ENCODE results near the gene GPR150.
A peak's percentile ranks its signal among the peaks of the same experiment; 100 is the strongest.

GPR150 gene

DNA sequence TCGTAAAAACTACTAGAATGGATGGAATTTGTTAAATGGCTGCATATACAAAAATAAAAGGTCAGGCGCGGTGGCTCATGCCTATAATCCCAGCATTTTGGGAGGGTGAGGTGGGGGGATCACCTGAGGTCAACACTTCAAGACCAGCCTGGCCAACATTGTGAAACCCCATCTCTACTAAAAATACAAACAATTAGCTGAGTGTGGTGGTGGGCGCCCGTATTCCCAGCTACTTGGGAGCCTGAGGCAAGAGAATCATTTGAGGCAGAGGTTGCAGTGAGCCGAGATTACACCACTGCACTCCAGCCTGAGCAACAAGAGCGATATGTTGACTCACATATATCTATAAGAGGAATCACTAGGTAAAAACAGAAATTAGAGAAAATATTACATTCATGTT, 9.3 kb upstream of the GPR150 start:
- no peak overlapping the region for H3K27ac ChIP-seq (ENCODE audit: low read length)
- H3K36me3 ChIP-seq (ENCODE audit: insufficient read depth, low read depth, low read length), result no peaks in the 10 kb centered on the region
- no peaks in the 10 kb centered on the region for H3K4me1 ChIP-seq (ENCODE audit: insufficient read depth, low read length)
- H3K27me3 ChIP-seq (ENCODE audit: insufficient read depth, low read length), result no peaks in the 10 kb centered on the region
- peaks cover 12% of the 10 kb centered on the region for H3K9me3 ChIP-seq (ENCODE audit: insufficient read depth, low read depth, low read length)
- H3K9ac ChIP-seq (ENCODE audit: low read depth, low read length), result no peak overlapping the region
- no peak overlapping the region for H3K4me3 ChIP-seq (ENCODE audit: low read length)

- Histone ChIP-seq H3K4me3 (ENCODE audit: low read length) (no peak overlapping the region), H3K4me1 (ENCODE audit: insufficient read depth, low read length) (no peaks in the 10 kb centered on the region), H3K27ac (ENCODE audit: low read length) (no peak overlapping the region), H3K36me3 (ENCODE audit: insufficient read depth, low read depth, low read length) (no peaks in the 10 kb centered on the region), H3K9ac (ENCODE audit: low read depth, low read length) (no peak overlapping the region), H3K27me3 (ENCODE audit: insufficient read depth, low read length) (no peaks in the 10 kb centered on the region), H3K9me3 (ENCODE audit: insufficient read depth, low read depth, low read length) (peaks cover 12% of the 10 kb centered on the region)
Measured at GRCh38 chr5:95611396-95611795, 8.5 kb upstream of the GPR150 start.

DNA sequence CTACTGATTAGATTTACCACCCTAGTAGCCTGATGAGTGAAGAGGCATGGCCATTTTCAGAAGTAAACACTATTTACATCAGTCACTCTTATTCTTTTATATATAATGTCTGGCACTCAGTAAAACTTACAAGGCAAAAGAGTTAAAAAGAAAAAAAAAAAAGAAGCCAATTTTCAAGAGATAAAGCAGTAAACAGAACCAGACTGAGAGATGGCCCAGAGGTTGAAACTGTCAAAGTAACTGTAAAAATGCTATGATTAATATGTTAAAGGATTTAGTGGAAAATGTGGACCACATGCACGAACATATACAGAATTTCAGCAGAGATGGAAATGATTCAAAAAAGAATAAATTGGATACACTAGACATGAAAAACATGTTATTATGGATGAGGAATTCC, 6.4 kb upstream of the GPR150 start:
- peaks cover 9% of the 10 kb centered on the region for H3K27me3 ChIP-seq (ENCODE audit: insufficient read depth, low read length)
- H3K4me3 ChIP-seq (ENCODE audit: low read length), result no peak overlapping the region
- H3K4me1 ChIP-seq (ENCODE audit: insufficient read depth, low read length), result no peaks in the 10 kb centered on the region
- H3K9me3 ChIP-seq (ENCODE audit: insufficient read depth, low read depth, low read length), result peaks cover 12% of the 10 kb centered on the region
- no peaks in the 10 kb centered on the region for H3K36me3 ChIP-seq (ENCODE audit: insufficient read depth, low read depth, low read length)
- H3K9ac ChIP-seq (ENCODE audit: low read depth, low read length), result no peak overlapping the region
- no peak overlapping the region for H3K27ac ChIP-seq (ENCODE audit: low read length)

- Histone ChIP-seq H3K9me3 (ENCODE audit: insufficient read depth, low read depth, low read length) (peaks cover 12% of the 10 kb centered on the region), H3K4me1 (ENCODE audit: insufficient read depth, low read length) (0 out of 2 replicates have a peak, but pooled peaks cover 4% of the 10 kb centered on the region), H3K27me3 (ENCODE audit: insufficient read depth, low read length) (peaks cover 25% of the 10 kb centered on the region), H3K9ac (ENCODE audit: low read depth, low read length) (no peak overlapping the region), H3K27ac (ENCODE audit: low read length) (no peak overlapping the region), H3K4me3 (ENCODE audit: low read length) (no peak overlapping the region), H3K36me3 (ENCODE audit: insufficient read depth, low read depth, low read length) (no peaks in the 10 kb centered on the region)
Measured at GRCh38 chr5:95615164-95615467, 4.8 kb upstream of the GPR150 start.

GRCh38 chr5:95617057-95617456, 2.8 kb upstream of the GPR150 start:
- H3K4me3 ChIP-seq (ENCODE audit: low read length), result no peak overlapping the region
- peaks cover 45% of the 10 kb centered on the region for H3K27me3 ChIP-seq (ENCODE audit: insufficient read depth, low read length)
- no peak overlapping the region for H3K9ac ChIP-seq (ENCODE audit: low read depth, low read length)
- no peak overlapping the region for H3K27ac ChIP-seq (ENCODE audit: low read length)
- H3K9me3 ChIP-seq (ENCODE audit: insufficient read depth, low read depth, low read length), result peaks cover 12% of the 10 kb centered on the region
- peaks cover 4% of the 10 kb centered on the region; the same call in 1 of the 2 replicates for H3K4me1 ChIP-seq (ENCODE audit: insufficient read depth, low read length)
- no peaks in the 10 kb centered on the region for H3K36me3 ChIP-seq (ENCODE audit: insufficient read depth, low read depth, low read length)

GRCh38 chr5:95619096-95619495, 791 bp upstream of the GPR150 start:
- Histone ChIP-seq H3K4me1 (ENCODE audit: insufficient read depth, low read length) (peaks cover 4% of the 10 kb centered on the region; the same call in 1 of the 2 replicates), H3K27ac (ENCODE audit: low read length) (no peak overlapping the region), H3K4me3 (ENCODE audit: low read length) (peak overlapping the region; percentile 66; the same call in 1 of the 2 replicates), H3K9me3 (ENCODE audit: insufficient read depth, low read depth, low read length) (no peaks in the 10 kb centered on the region), H3K36me3 (ENCODE audit: insufficient read depth, low read depth, low read length) (no peaks in the 10 kb centered on the region), H3K9ac (ENCODE audit: low read depth, low read length) (no peak overlapping the region), H3K27me3 (ENCODE audit: insufficient read depth, low read length) (peaks cover 65% of the 10 kb centered on the region)

- H3K27me3 ChIP-seq (ENCODE audit: insufficient read depth, low read length), result peaks cover 66% of the 10 kb centered on the region
- no peak overlapping the region for H3K27ac ChIP-seq (ENCODE audit: low read length)
- H3K9me3 ChIP-seq (ENCODE audit: insufficient read depth, low read depth, low read length), result no peaks in the 10 kb centered on the region
- peak overlapping the region; percentile 66 for H3K4me3 ChIP-seq (ENCODE audit: low read length)
- no peak overlapping the region; the same call in 1 of the 2 replicates for H3K9ac ChIP-seq (ENCODE audit: low read depth, low read length)
- H3K36me3 ChIP-seq (ENCODE audit: insufficient read depth, low read depth, low read length), result no peaks in the 10 kb centered on the region
- H3K4me1 ChIP-seq (ENCODE audit: insufficient read depth, low read length), result peaks cover 4% of the 10 kb centered on the region; the same call in 1 of the 2 replicates
Measured at GRCh38 chr5:95619514-95620029, 315 bp upstream of the GPR150 start.

GRCh38 chr5:95620870-95621838, 1.3 kb downstream of the GPR150 start:
- Histone ChIP-seq H3K9ac (ENCODE audit: low read depth, low read length) (no peak overlapping the region), H3K27ac (ENCODE audit: low read length) (no peak overlapping the region)

DNA sequence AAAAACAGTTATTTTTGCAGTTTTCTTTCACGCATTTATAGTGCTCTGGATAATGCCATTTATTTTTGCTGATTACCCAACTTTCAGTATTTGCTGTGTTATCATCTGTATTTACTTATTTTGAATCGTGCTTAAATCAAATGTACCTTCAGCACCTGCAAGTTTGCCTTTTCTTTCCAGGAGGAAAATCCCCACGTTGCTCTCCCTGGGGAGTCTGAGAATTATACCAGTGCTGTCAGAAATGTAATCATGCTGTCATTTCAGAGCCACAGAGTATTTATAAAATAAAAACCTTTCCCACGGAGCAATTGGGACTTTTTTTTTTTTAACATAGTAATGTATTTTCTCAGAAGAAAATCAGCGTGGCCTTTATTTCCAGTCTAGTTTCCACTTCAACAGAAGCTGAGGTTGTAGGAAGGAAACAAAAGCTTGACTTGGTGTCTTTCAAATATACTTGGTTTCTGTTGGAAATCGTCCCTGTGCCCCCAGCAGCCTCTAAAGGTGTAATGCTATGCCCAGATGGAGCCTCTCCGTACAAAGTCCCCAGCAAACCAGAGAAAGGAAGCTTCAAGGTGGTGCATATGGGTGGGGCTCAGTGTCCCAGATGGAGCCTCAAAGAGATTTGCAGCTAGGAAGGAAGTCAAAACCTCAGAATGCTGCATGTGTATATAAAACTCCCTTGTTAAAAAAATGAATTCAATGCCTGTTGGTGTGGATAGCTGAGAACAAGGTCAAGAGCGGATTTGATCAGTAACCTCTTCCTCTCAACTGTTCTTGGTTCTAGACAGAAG, 2.1 kb downstream of the GPR150 start:
- Histone ChIP-seq H3K27me3 (ENCODE audit: insufficient read depth, low read length) (peaks cover 66% of the 10 kb centered on the region), H3K4me3 (ENCODE audit: low read length) (peak overlapping the region; percentile 62), H3K36me3 (ENCODE audit: insufficient read depth, low read depth, low read length) (no peaks in the 10 kb centered on the region), H3K4me1 (ENCODE audit: insufficient read depth, low read length) (peaks cover 4% of the 10 kb centered on the region; the same call in 1 of the 2 replicates), H3K9me3 (ENCODE audit: insufficient read depth, low read depth, low read length) (no peaks in the 10 kb centered on the region), H3K27ac (ENCODE audit: low read length) (no peak overlapping the region), H3K9ac (ENCODE audit: low read depth, low read length) (no peak overlapping the region)

More at GRCh38 chr5:95620870-95621838, 1.3 kb downstream of the GPR150 start:
- peaks cover 66% of the 10 kb centered on the region for H3K27me3 ChIP-seq (ENCODE audit: insufficient read depth, low read length)
- no peaks in the 10 kb centered on the region for H3K9me3 ChIP-seq (ENCODE audit: insufficient read depth, low read depth, low read length)
- peaks cover 4% of the 10 kb centered on the region; the same call in 1 of the 2 replicates for H3K4me1 ChIP-seq (ENCODE audit: insufficient read depth, low read length)
- H3K36me3 ChIP-seq (ENCODE audit: insufficient read depth, low read depth, low read length), result no peaks in the 10 kb centered on the region
- H3K4me3 ChIP-seq (ENCODE audit: low read length), result peak overlapping the region; percentile 62

- Histone ChIP-seq H3K27me3 (ENCODE audit: insufficient read depth, low read length) (peaks cover 55% of the 10 kb centered on the region), H3K27ac (ENCODE audit: low read length) (no peak overlapping the region), H3K4me1 (ENCODE audit: insufficient read depth, low read length) (peaks cover 4% of the 10 kb centered on the region; the same call in 1 of the 2 replicates), H3K9me3 (ENCODE audit: insufficient read depth, low read depth, low read length) (peaks cover 6% of the 10 kb centered on the region), H3K36me3 (ENCODE audit: insufficient read depth, low read depth, low read length) (no peaks in the 10 kb centered on the region), H3K4me3 (ENCODE audit: low read length) (no peak overlapping the region), H3K9ac (ENCODE audit: low read depth, low read length) (no peak overlapping the region)
Measured at GRCh38 chr5:95623706-95624105, 3.8 kb downstream of the GPR150 start.

- no peak overlapping the region for H3K9ac ChIP-seq (ENCODE audit: low read depth, low read length)
- H3K27me3 ChIP-seq (ENCODE audit: insufficient read depth, low read length), result peaks cover 48% of the 10 kb centered on the region
- H3K4me3 ChIP-seq (ENCODE audit: low read length), result no peak overlapping the region
- H3K4me1 ChIP-seq (ENCODE audit: insufficient read depth, low read length), result peaks cover under 1% of the 10 kb centered on the region; the same call in 1 of the 2 replicates
- no peaks in the 10 kb centered on the region for H3K36me3 ChIP-seq (ENCODE audit: insufficient read depth, low read depth, low read length)
- H3K9me3 ChIP-seq (ENCODE audit: insufficient read depth, low read depth, low read length), result peaks cover 13% of the 10 kb centered on the region
- H3K27ac ChIP-seq (ENCODE audit: low read length), result no peak overlapping the region
Measured at GRCh38 chr5:95624368-95624767, 4.5 kb downstream of the GPR150 start.
